Heart left ventricle (tissue), 16 donors: Measurements from ENCODE around the gene TJP2. TPM values are rescaled to one million over a fixed set of nuclear protein-coding genes. Genes with fewer than 3 reads are reported as not detected.

ENCODE experiments used
- ATAC-seq, 4 donors: fragments of 200-7000 bp; cut with Tn5 transposase; one replicate each; pipeline ENCODE4 v1.9.1; 2020 to 2022; ENCODE audit warnings: moderate library complexity in 4 of 4, mild to moderate bottlenecking in 3 of 4, moderate number of reproducible peaks in 1 of 4
- DNase-seq, 5 donors: peaks; one replicate each; pipeline ENCODE4 v3.0.0-alpha.2; 2020
- H3K27ac ChIP-seq, 12 donors: fragments of 200-600 bp; sonication (generic) in 4 of 12; one replicate each; pipeline versions ENCODE4 v1.5.0 to v1.8.0; 2016 to 2022; ENCODE audit warnings: mild to moderate bottlenecking in 2 of 12
- H3K27me3 ChIP-seq, 9 donors: fragments of 200-600 bp; sonication (generic) in 2 of 9; one replicate each; pipeline versions ENCODE4 v1.5.1 to v1.8.0; 2016 to 2022; ENCODE audit warnings: mild to moderate bottlenecking in 3 of 9
- H3K36me3 ChIP-seq, 9 donors: fragments of 200-600 bp; sonication (generic) in 2 of 9; one replicate each; pipeline versions ENCODE4 v1.5.0 to v1.8.0; 2018 to 2022; ENCODE audit warnings: mild to moderate bottlenecking in 2 of 9
- H3K4me1 ChIP-seq, 12 donors: fragments of 200-600 bp; sonication (generic) in 4 of 12; one replicate each; pipeline versions ENCODE4 v1.5.0 to v1.8.0; 2016 to 2022; ENCODE audit warnings: mild to moderate bottlenecking in 3 of 12
- H3K4me3 ChIP-seq, 12 donors: fragments of 200-600 bp; sonication (generic) in 4 of 12; one replicate each; pipeline versions ENCODE4 v1.5.0 to v1.8.0; 2017 to 2022; ENCODE audit warnings: mild to moderate bottlenecking in 9 of 12, moderate library complexity in 4 of 12
- H3K9me3 ChIP-seq, 12 donors: fragments of 200-600 bp; sonication (generic) in 4 of 12; one replicate each; pipeline versions ENCODE4 v1.5.0 to v1.8.0; 2016 to 2022; ENCODE audit warnings: mild to moderate bottlenecking in 1 of 12
- POLR2A ChIP-seq, 2 donors: fragments of 450-650 bp; IDR thresholded peaks; one replicate each; pipeline ENCODE4 v1.6.1; 2017; ENCODE audit warnings: antibody characterized with exemption in 2 of 2, mild to moderate bottlenecking in 2 of 2, moderate library complexity in 2 of 2
- WGBS, 4 donors: extraction: QIAGEN DNeasy Blood & Tissue Kit in 2 of 4; methylation state at CpG; one replicate each; pipeline versions ENCODE4 v1.1.5 to v1.1.7; 2013 to 2018; 5-methylcytosine and 5-hydroxymethylcytosine counted together
- intact Hi-C, 10 donors: fragments of 100-400 bp; cut with DNase I; formaldehyde crosslinking; loops; one replicate each; pipeline versions ENCODE4 v1.11.1 to v1.14.2; 2022
- polyA plus RNA-seq, 2 donors: library from polyadenylated mRNA; stranded (reverse); fragments of 200-250 nt; gene quantifications; one replicate each; pipeline ENCODE4 v1.2.3, GENCODE V29; 2013
- total RNA-seq, 9 donors: library from RNA; depleted of rRNA in 2 of 9; stranded (reverse); fragments of >200 nt in 2 of 9; fragmentation: NEBNext Ultra II Directional in 3 of 9; extraction: Animal tissue kit (Norgen Biotek cat#: 25700) in 3 of 9; gene quantifications; one replicate each; pipeline versions ENCODE4 v1.1.0 to v1.2.4, GENCODE V29; 2016 to 2023
- TF ChIP-seq, protein P1 (sequence below), 12 donors: fragments of 200-600 bp; sonication (generic) in 4 of 12; IDR thresholded peaks; one replicate each; pipeline versions ENCODE4 v1.5.0 to v1.8.0; 2018 to 2022; ENCODE audit warnings: antibody characterized with exemption in 12 of 12, mild to moderate bottlenecking in 5 of 12
- donor health status: ischemic (EF 13 %, LVEDD 7.1; RV severe dilation, severe dysfunction).
- donor health status: healthy with polysubstance abuse.
- donor health status: DM: no; HTN: yes; CAD: no.
- donor health status: DM: no; HTN: no; CAD: no.
- donor health status: ischemic (EF 25% LVEDD 6.9; RV normal size, moderate dysfunction).
- donor health status: ischemic (EF 25% LVEDD 5.7; RV mildly dilated, moderate dysfunction).
- donor health status: healthy.
- donor health status: DM: yes; HTN: yes; CAD: no.
- donor health status: ischemic (EF 35%, LVEDD 5.7; RV mildly dilated, moderate dysfunction).
- donor health status: nonischemic (EF 11% LVEDD 7.7; RV severe dilation, severe dysfunction).
- donor health status: DM: yes; HTN: yes; CAD: no.
- donor health status: PGD.
- donor health status: ischemic (EF 29% LVEDD 5.4; RV normal size, mild dysfunction).
- donor health status: nonischemic (EF 23%, LVEDD 6.1; RV moderate dilation, normal function).

The TJP2 gene
- total and polyA plus RNA-seq, 11 donors, result 29.1 to 139 (median 87.5) TPM

DNA sequence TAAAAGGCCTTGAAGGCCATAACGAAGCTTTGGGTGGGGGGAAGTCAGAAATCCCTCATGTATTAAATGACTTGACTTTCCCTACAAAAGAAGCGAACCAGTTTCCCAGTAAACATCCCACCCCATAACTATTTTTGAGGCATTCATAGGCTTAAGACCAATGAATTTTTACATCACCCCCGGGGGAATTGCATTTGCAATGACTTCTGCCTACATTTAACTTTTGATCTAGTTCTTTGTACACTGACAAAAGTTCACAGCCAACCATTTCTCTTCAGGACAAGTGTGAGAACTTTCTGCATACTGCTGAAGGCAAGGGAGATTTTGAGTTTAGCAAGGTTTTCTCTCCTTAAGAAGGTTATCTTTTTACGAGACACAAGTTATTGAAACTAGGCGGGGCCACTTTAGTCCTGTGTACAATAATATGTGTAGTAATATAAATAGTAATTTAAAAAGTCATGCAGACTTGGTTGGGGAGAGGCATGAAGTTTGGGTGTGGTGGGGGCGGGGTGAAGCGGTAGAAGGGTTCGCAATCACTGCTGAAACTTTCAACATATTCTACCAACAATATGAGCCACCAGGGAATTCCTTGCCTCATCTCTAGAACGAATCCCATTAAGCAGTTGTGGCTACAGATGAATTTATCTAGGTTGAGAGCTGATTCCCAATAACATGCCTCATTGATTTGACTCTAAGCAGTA lies 2.5 kb downstream of the TJP2 start:
- peaks cover 12 to 89% (median 56%) of the 10 kb centered on the region in 12 donors for H3K4me1 ChIP-seq
- intact Hi-C loops, result loop anchor here in 1 of 10 donors (5.0 kb wide), 1 partner anchor 34 kb away; no protein-coding TSS in a partner anchor
- H3K27ac ChIP-seq, result no peak overlapping the region
- no peaks in the 10 kb centered on the region for H3K36me3 ChIP-seq
- no peaks in the 10 kb centered on the region for H3K9me3 ChIP-seq
- no peak for ATAC-seq
- TF ChIP-seq POLR2A (IDR thresholded peaks at IDR 0.05), result no peak
- TF ChIP-seq, protein P1, sequence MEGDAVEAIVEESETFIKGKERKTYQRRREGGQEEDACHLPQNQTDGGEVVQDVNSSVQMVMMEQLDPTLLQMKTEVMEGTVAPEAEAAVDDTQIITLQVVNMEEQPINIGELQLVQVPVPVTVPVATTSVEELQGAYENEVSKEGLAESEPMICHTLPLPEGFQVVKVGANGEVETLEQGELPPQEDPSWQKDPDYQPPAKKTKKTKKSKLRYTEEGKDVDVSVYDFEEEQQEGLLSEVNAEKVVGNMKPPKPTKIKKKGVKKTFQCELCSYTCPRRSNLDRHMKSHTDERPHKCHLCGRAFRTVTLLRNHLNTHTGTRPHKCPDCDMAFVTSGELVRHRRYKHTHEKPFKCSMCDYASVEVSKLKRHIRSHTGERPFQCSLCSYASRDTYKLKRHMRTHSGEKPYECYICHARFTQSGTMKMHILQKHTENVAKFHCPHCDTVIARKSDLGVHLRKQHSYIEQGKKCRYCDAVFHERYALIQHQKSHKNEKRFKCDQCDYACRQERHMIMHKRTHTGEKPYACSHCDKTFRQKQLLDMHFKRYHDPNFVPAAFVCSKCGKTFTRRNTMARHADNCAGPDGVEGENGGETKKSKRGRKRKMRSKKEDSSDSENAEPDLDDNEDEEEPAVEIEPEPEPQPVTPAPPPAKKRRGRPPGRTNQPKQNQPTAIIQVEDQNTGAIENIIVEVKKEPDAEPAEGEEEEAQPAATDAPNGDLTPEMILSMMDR (IDR thresholded peaks at IDR 0.05), result no peak
- DNase-seq, result no peak
- H3K4me3 ChIP-seq, result no peak overlapping the region
- H3K27me3 ChIP-seq, result no peaks in the 10 kb centered on the region
- 86 to 89% (median 88%) methylated on average over 9 of the region's 9 CpGs for WGBS, 4 donors

DNA sequence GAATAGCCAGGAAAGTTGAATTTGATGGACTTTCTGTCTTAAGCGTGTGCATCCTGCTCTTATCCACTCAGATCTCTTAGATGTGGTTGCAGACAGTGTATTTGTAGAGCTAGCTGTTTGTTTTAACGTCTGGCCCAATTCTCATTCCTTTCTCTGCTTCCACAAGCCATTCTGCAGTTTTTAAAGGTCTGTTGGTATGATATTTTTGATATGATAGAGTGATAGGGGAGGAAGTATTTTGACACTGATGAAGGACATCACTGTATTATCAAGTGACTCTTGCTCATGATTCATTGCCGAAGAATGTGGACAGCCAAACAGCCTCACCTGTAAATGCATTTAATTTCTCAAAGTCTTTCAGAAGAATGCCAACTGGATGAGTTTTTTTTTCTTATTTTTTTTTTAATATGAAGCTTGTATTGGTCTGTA lies 4.5 kb downstream of the TJP2 start:
- TF ChIP-seq, protein P1 (IDR thresholded peaks at IDR 0.05), result no peak
- no peak for TF ChIP-seq POLR2A (IDR thresholded peaks at IDR 0.05)
- DNase-seq (no peak), ATAC-seq (no peak)
- Histone ChIP-seq H3K4me3 (no peak overlapping the region), H3K27ac (peak overlapping the region in 1 of 12 donors; percentile 1), H3K4me1 (peaks cover 12 to 79% (median 48%) of the 10 kb centered on the region in 12 donors), H3K9me3 (no peaks in the 10 kb centered on the region), H3K36me3 (no peaks in the 10 kb centered on the region), H3K27me3 (no peaks in the 10 kb centered on the region)
- intact Hi-C loops, result loop anchor here in 1 of 10 donors (5.0 kb wide), 1 partner anchor 36 kb away; no protein-coding TSS in a partner anchor
- WGBS, 4 donors, result 49 to 59% (median 51%) methylated on average over 3 of the region's 3 CpGs

DNA sequence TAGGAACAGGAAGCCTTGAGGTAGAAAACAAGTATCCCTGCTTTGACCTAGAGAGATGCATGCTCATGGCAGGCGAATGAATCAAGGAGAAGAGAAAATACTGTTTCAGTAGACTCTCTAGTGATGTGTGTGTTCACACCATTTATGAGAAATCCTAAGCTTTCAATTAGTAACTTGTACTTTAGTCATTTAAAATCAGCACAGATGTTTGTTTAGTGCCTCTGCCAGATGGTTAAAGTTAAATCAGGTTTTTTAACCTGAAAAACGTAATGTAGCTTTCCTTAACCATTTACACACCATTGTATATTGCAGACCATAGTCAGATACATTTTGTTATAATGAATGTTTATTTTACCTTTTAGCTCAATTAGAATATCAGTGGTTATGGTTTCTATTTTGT lies 5.0 kb downstream of the TJP2 start:
- H3K4me1 ChIP-seq, result peaks cover 12 to 75% (median 48%) of the 10 kb centered on the region in 12 donors
- DNase-seq (no peak), ATAC-seq (no peak)

DNA sequence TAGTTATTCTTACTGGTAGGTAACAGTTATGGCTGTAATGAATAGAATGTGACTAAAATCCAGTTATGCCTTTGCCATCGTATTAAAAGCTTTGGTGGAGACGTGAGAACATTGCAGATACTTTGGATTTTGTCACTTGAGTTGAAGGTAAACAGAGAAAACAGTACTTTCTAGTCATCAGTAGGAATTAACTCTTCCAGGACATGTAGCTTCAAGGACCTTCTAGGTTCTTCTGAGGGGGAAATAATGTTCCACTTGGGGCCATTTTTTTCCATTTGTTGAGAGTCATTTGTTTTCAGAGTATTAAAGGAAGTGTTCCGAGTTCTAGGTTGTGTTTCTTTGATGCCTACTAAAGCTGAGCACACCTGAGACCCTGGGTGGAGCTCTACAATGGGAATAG lies 6.1 kb downstream of the TJP2 start:
- Histone ChIP-seq H3K4me3 (no peak overlapping the region), H3K9me3 (no peaks in the 10 kb centered on the region), H3K36me3 (no peaks in the 10 kb centered on the region), H3K4me1 (peaks cover 12 to 69% (median 43%) of the 10 kb centered on the region in 12 donors), H3K27me3 (no peaks in the 10 kb centered on the region), H3K27ac (peak overlapping the region in 11 of 12 donors; percentile 24 to 74 (median 63))
- no peak for DNase-seq
- intact Hi-C loops, result loop anchor here in 1 of 10 donors (5.0 kb wide), 1 partner anchor 38 kb away; no protein-coding TSS in a partner anchor
- ATAC-seq, result no peak
- no peak for TF ChIP-seq POLR2A (IDR thresholded peaks at IDR 0.05)
- TF ChIP-seq, protein P1 (IDR thresholded peaks at IDR 0.05), result no peak
- WGBS, 4 donors, result 70 to 85% (median 81%) methylated on average over 3 of the region's 3 CpGs

More for the DNA sequence above, 5.0 kb downstream of the TJP2 start:
- intact Hi-C loops, result loop anchor here in 1 of 10 donors (5.0 kb wide), 1 partner anchor 37 kb away; no protein-coding TSS in a partner anchor
- Histone ChIP-seq H3K27ac (peak overlapping the region in 2 of 12 donors; percentile 1 to 24), H3K4me3 (no peak overlapping the region), H3K9me3 (no peaks in the 10 kb centered on the region), H3K36me3 (no peaks in the 10 kb centered on the region), H3K27me3 (no peaks in the 10 kb centered on the region)
- TF ChIP-seq, protein P1 (IDR thresholded peaks at IDR 0.05), result no peak
- TF ChIP-seq POLR2A (IDR thresholded peaks at IDR 0.05), result no peak
- 63 to 75% (median 69%) methylated on average over 2 of the region's 2 CpGs for WGBS, 4 donors
